Osteocyte (in vitro differentiated cells): Measurements from ENCODE around the gene SCAPER. TPM values are rescaled to one million over a fixed set of nuclear protein-coding genes. Genes with fewer than 3 reads are reported as not detected.
"Not testable (repeated sequence)": the region's sequence is repeated elsewhere in the genome, so short reads cannot be mapped to it uniquely, and the experiment has no call there.

Experiments
- DNase-seq: peaks from one replicate; pipeline ENCODE4 v3.0.0; 2021; ENCODE audit warnings: mixed read lengths; ENCODE audit not compliant: unreplicated experiment; ENCODE audit errors: extremely low spot score
- H3K27ac Mint-ChIP-seq: one replicate; pipeline ENCODE4 v1.8.0; 2021; ENCODE audit warnings: mild to moderate bottlenecking, mixed read lengths; ENCODE audit not compliant: unreplicated experiment
- H3K27me3 Mint-ChIP-seq: one replicate; pipeline ENCODE4 v1.8.0; 2021; ENCODE audit warnings: mixed read lengths; ENCODE audit not compliant: unreplicated experiment
- H3K36me3 Mint-ChIP-seq: one replicate; pipeline ENCODE4 v1.8.0; 2021; ENCODE audit warnings: mixed read lengths; ENCODE audit not compliant: unreplicated experiment
- H3K4me1 Mint-ChIP-seq: one replicate; pipeline ENCODE4 v1.8.0; 2021; ENCODE audit warnings: mixed read lengths; ENCODE audit not compliant: unreplicated experiment
- H3K4me3 Mint-ChIP-seq: one replicate; pipeline ENCODE4 v1.8.0; 2021; ENCODE audit warnings: mild to moderate bottlenecking, moderate library complexity, mixed read lengths; ENCODE audit not compliant: unreplicated experiment
- H3K9me3 Mint-ChIP-seq: one replicate; pipeline ENCODE4 v1.8.0; 2021; ENCODE audit warnings: mixed read lengths; ENCODE audit not compliant: unreplicated experiment
- total RNA-seq: library from RNA; stranded (reverse); gene quantifications from 2 replicates; pipeline ENCODE4 v1.2.1, GENCODE V29; 2021
- TF ChIP-seq, protein P1 (sequence below): fragments of 200-600 bp; sonication (generic); IDR thresholded peaks from 2 replicates; pipeline ENCODE4 v1.5.0; 2021; ENCODE audit warnings: antibody characterized with exemption, mild to moderate bottlenecking, moderate library complexity

SCAPER gene
- total RNA-seq, 1 donor from 2014 or later, result 20.0 TPM

- no peak for DNase-seq
- Mint-ChIP-seq H3K9me3 (no peaks in the 10 kb centered on the region), H3K36me3 (no peaks in the 10 kb centered on the region), H3K27ac (no peak overlapping the region), H3K4me1 (no peaks in the 10 kb centered on the region), H3K27me3 (no peaks in the 10 kb centered on the region), H3K4me3 (no peak overlapping the region)
- TF ChIP-seq, protein P1, sequence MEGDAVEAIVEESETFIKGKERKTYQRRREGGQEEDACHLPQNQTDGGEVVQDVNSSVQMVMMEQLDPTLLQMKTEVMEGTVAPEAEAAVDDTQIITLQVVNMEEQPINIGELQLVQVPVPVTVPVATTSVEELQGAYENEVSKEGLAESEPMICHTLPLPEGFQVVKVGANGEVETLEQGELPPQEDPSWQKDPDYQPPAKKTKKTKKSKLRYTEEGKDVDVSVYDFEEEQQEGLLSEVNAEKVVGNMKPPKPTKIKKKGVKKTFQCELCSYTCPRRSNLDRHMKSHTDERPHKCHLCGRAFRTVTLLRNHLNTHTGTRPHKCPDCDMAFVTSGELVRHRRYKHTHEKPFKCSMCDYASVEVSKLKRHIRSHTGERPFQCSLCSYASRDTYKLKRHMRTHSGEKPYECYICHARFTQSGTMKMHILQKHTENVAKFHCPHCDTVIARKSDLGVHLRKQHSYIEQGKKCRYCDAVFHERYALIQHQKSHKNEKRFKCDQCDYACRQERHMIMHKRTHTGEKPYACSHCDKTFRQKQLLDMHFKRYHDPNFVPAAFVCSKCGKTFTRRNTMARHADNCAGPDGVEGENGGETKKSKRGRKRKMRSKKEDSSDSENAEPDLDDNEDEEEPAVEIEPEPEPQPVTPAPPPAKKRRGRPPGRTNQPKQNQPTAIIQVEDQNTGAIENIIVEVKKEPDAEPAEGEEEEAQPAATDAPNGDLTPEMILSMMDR, result no peak
Measured at GRCh38 chr15:76864586-76864985, 40.6 kb downstream of the SCAPER start.

DNA sequence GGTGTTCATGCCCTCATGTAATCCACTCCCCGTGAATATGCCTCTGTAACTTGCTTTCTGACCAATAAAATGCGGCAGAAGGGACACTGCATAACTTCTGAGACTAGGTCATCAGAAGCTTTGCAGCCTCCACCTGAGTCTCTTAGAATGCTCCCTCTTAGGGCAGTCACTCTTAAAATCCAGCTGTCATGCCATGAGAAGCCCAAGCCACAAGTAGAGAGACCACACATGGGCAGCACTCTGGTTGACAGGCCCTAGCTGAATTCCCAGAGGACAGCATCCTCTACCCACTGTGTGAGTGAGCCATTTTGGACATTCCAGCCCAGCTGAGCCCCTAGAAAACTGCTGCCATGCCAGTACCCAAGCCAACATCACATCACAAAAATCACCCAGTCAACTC is 41.4 kb downstream of the SCAPER start:
- TF ChIP-seq, protein P1, result no peak
- no peak overlapping the region for H3K4me3 Mint-ChIP-seq

DNA sequence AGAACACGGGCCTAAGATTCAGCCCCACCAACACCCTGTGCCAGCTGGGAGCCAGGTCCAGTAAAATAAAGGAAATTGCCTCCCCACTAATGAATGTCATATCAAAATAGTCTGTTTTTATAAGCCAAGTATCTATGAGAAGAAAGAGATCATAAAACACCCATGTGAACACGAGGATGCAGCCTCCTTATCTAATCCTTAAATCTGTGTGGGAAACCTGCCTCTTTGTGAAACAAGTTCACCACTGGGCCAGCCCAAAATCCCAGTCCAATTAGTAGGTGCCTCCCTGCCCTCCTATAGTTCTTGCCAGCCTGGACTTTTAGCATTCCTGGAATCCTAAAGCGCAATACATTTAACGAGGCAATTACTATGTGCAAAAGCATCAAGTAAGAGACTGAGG is 42.0 kb downstream of the SCAPER start:
- Mint-ChIP-seq H3K36me3 (peaks cover 3% of the 10 kb centered on the region), H3K9me3 (no peaks in the 10 kb centered on the region), H3K27ac (no peak overlapping the region), H3K4me3 (no peak overlapping the region), H3K27me3 (no peaks in the 10 kb centered on the region), H3K4me1 (no peaks in the 10 kb centered on the region)
- DNase-seq, result no peak
- TF ChIP-seq, protein P1, result no peak

More for the DNA sequence above, 41.4 kb downstream of the SCAPER start:
- no peaks in the 10 kb centered on the region for H3K4me1 Mint-ChIP-seq
- DNase-seq, result no peak
- H3K36me3 Mint-ChIP-seq, result peaks cover under 1% of the 10 kb centered on the region
- H3K27me3 Mint-ChIP-seq, result no peaks in the 10 kb centered on the region
- no peaks in the 10 kb centered on the region for H3K9me3 Mint-ChIP-seq
- H3K27ac Mint-ChIP-seq, result no peak overlapping the region

GRCh38 chr15:76861815-76862397 is 43.2 kb downstream of the SCAPER start:
- H3K9me3 Mint-ChIP-seq, result no peaks in the 10 kb centered on the region
- no peak overlapping the region for H3K4me3 Mint-ChIP-seq
- no peaks in the 10 kb centered on the region for H3K27me3 Mint-ChIP-seq
- no peak overlapping the region for H3K27ac Mint-ChIP-seq
- H3K4me1 Mint-ChIP-seq, result no peaks in the 10 kb centered on the region
- TF ChIP-seq, protein P1, result no peak
- no peak for DNase-seq
- peaks cover 3% of the 10 kb centered on the region for H3K36me3 Mint-ChIP-seq

GRCh38 chr15:76860201-76860600 is 44.9 kb downstream of the SCAPER start:
- TF ChIP-seq, protein P1, result no peak
- Mint-ChIP-seq H3K27ac (no peak overlapping the region), H3K27me3 (no peaks in the 10 kb centered on the region), H3K36me3 (peaks cover 12% of the 10 kb centered on the region), H3K9me3 (peaks cover 9% of the 10 kb centered on the region), H3K4me3 (no peak overlapping the region), H3K4me1 (no peaks in the 10 kb centered on the region)
- DNase-seq, result no peak

DNA sequence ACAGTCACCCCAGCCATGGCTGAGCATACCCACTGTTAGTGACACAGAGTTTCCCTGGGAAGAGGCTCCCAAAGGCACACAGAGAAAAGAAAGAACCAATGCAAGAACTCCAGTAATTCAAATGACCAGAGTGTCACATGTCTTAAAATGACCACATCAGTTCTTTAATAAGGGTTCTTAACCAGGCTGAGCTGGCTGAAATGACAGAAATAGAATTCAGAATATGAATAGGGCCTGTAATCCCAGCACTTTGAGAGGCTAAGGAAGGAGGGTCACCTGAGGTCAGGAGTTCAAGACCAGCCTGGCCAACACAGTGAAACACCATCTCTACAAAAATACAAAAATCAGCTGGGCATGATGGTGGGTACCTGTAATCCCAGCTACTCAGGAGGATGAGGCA is 54.8 kb downstream of the SCAPER start:
- not testable (repeated sequence) for H3K4me3 Mint-ChIP-seq, H3K27me3 Mint-ChIP-seq, DNase-seq, H3K4me1 Mint-ChIP-seq, H3K27ac Mint-ChIP-seq
- H3K36me3 Mint-ChIP-seq, result peaks cover 40% of the 10 kb centered on the region
- H3K9me3 Mint-ChIP-seq, result peaks cover 32% of the 10 kb centered on the region
